HEK293T (cell line): ENCODE measurements around the gene NCL.

Experiments
- ARNT ChIP-seq: fragments of 450-650 bp; IDR thresholded peaks from 2 replicates; pipeline ENCODE4 v1.6.1; 2017; ENCODE audit warnings: mild to moderate bottlenecking
- BHLHE40 ChIP-seq: fragments of 450-650 bp; IDR thresholded peaks from 2 replicates; pipeline ENCODE4 v1.6.1; 2016; ENCODE audit warnings: mild to moderate bottlenecking, moderate library complexity, borderline replicate concordance
- CTBP1 ChIP-seq: fragments of 450-650 bp; IDR thresholded peaks from 2 replicates; pipeline ENCODE4 v1.6.1; 2016; ENCODE audit warnings: borderline replicate concordance
- ELF4 ChIP-seq: fragments of 450-650 bp; IDR thresholded peaks from 2 replicates; pipeline ENCODE4 v1.6.1; 2017; ENCODE audit warnings: antibody characterized with exemption
- FOXA1 ChIP-seq: fragments of 450-650 bp; IDR thresholded peaks from 2 replicates; pipeline ENCODE4 v1.6.1; 2016; ENCODE audit warnings: mild to moderate bottlenecking
- FOXK2 ChIP-seq: fragments of 450-650 bp; IDR thresholded peaks from 2 replicates; pipeline ENCODE4 v1.6.1; 2016; ENCODE audit warnings: mild to moderate bottlenecking
- FOXM1 ChIP-seq: fragments of 450-650 bp; IDR thresholded peaks from 2 replicates; pipeline ENCODE4 v1.6.1; 2017; ENCODE audit warnings: mild to moderate bottlenecking, borderline replicate concordance
- HDGF ChIP-seq: fragments of 450-650 bp; IDR thresholded peaks from 2 replicates; pipeline ENCODE4 v1.6.1; 2017; ENCODE audit warnings: antibody characterized with exemption, borderline replicate concordance
- L3MBTL2 ChIP-seq: fragments of 450-650 bp; conservative IDR thresholded peaks from 2 replicates; pipeline ENCODE4 v1.6.1; 2016; ENCODE audit warnings: mild to moderate bottlenecking
- NFRKB ChIP-seq: fragments of 450-650 bp; IDR thresholded peaks from 2 replicates; pipeline ENCODE4 v1.6.1; 2016; ENCODE audit warnings: mild to moderate bottlenecking, moderate library complexity
- PKNOX1 ChIP-seq: fragments of 450-650 bp; IDR thresholded peaks from 2 replicates; pipeline ENCODE4 v1.6.1; 2016
- SP1 ChIP-seq: fragments of 450-650 bp; IDR thresholded peaks from 2 replicates; pipeline ENCODE4 v1.6.1; 2017
- SUZ12 ChIP-seq: fragments of 450-650 bp; IDR thresholded peaks from 2 replicates; pipeline ENCODE4 v1.6.1; 2016; ENCODE audit warnings: mild to moderate bottlenecking
- TARDBP ChIP-seq: fragments of 450-650 bp; IDR thresholded peaks from 2 replicates; pipeline ENCODE4 v1.6.1; 2016

DNA sequence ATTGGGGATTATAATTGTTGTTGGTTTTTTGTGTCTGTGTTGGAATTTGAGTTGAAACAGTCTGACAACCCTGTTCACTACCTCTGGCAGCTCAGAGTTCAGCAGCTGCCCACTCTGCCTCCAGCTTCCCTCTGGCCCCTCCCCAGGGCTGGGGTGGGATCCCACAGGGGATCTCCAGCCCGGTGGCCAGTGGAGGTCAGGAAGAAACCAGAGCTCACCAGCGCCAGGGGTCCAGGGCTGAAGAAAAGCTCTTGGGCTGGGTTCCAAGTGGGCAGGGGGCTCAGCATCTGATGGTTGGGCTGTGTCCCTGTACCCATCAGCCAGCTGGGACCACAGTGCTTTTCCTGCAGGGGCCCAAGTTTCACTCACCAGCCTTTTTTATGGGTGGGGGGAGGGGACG, 16.5 kb upstream of the NCL start:
- TF ChIP-seq NFRKB (no peak), PKNOX1 (no peak), ELF4 (no peak), CTBP1 (no peak), SP1 (no peak), FOXK2 (no peak), TARDBP (no peak), BHLHE40 (no peak), FOXA1 (no peak), FOXM1 (no peak), HDGF (no peak), SUZ12 (no peak), L3MBTL2 (no peak), ARNT (no peak)
